ENCODE results near the gene FAM78B.

DNA sequence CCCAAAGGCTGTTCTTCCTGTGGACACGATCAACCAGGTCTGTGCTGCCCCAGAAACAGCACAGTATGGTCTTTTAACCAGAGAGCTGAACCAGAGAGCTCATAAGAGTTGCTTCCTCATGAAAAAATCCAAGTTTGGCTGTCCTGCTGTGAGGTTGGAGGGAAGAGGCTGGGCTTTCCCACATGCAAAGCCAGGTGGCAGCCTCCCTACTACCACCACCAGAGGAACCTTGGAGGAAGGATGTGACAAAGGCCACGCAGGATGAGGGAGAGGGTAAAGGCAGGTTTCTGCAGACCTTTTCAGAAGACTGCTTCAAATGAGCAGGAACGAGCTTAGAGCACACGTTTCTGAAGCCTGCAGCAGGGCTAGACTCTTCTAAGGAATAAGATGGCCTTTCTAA lies 27.1 kb downstream of the FAM78B start:
- TF ChIP-seq, protein P1, sequence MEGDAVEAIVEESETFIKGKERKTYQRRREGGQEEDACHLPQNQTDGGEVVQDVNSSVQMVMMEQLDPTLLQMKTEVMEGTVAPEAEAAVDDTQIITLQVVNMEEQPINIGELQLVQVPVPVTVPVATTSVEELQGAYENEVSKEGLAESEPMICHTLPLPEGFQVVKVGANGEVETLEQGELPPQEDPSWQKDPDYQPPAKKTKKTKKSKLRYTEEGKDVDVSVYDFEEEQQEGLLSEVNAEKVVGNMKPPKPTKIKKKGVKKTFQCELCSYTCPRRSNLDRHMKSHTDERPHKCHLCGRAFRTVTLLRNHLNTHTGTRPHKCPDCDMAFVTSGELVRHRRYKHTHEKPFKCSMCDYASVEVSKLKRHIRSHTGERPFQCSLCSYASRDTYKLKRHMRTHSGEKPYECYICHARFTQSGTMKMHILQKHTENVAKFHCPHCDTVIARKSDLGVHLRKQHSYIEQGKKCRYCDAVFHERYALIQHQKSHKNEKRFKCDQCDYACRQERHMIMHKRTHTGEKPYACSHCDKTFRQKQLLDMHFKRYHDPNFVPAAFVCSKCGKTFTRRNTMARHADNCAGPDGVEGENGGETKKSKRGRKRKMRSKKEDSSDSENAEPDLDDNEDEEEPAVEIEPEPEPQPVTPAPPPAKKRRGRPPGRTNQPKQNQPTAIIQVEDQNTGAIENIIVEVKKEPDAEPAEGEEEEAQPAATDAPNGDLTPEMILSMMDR (IDR thresholded peaks at IDR 0.05) = no peak
- no peak for TF ChIP-seq ZFX (IDR thresholded peaks at IDR 0.05; ENCODE audit: borderline replicate concordance)

Measured in 22Rv1 (cell line).